ENCODE results near the gene NFE2L1.

NFE2L1 gene

DNA sequence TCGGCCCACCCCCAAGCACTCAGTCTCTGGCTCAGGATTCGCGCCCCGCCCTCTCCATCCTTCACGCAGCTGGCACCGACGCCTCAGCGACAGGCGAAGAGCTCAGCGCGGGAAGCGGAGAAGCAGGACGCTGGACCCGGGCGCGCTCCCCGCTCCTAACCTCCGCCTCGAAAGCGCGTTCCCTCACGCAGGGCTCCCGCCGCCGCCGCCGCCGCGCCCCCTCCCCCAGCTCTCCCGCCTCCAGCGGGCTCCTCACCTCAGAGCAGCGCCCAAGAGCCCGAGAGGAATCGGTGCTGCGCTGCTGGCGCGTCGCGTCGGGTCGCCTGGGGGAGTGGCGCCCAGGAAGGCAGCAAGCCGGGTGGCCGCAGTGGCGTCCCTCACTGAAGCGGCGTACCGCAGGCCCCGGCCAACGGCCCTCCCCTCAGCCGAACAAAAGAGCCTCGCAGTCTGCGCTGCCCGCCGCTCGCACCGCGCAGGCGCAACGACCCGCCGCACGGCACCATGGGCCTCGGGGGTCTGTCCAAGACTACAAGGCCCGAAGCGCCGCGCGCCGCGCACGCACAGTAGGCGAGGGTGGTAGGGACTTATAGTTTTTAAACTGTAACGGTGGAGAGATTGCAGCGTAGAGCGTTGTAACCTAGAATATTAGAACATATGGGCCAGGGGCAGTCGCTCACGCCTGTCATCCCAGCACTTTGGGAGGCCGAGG is 53.0 kb downstream of the NFE2L1 start, which contains the start of gene CBX1:
TSS of gene CBX1 (minus strand) at position 467 of the 709 bp plus-strand sequence. CDS start 24,474 bp downstream, outside the sequence.
- in situ Hi-C loops (cut with MboI; ENCODE audit: low sequenced_read_pairs, unreplicated experiment) = no loop called here
- peak; percentile 94 for DNase-seq (ENCODE audit: low spot score)
- TF ChIP-seq, protein P1, sequence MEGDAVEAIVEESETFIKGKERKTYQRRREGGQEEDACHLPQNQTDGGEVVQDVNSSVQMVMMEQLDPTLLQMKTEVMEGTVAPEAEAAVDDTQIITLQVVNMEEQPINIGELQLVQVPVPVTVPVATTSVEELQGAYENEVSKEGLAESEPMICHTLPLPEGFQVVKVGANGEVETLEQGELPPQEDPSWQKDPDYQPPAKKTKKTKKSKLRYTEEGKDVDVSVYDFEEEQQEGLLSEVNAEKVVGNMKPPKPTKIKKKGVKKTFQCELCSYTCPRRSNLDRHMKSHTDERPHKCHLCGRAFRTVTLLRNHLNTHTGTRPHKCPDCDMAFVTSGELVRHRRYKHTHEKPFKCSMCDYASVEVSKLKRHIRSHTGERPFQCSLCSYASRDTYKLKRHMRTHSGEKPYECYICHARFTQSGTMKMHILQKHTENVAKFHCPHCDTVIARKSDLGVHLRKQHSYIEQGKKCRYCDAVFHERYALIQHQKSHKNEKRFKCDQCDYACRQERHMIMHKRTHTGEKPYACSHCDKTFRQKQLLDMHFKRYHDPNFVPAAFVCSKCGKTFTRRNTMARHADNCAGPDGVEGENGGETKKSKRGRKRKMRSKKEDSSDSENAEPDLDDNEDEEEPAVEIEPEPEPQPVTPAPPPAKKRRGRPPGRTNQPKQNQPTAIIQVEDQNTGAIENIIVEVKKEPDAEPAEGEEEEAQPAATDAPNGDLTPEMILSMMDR (IDR thresholded peaks at IDR 0.05; ENCODE audit: borderline replicate concordance, control extremely low read depth, extremely low read depth, insufficient read depth, missing control alignments) = no peak

DNA sequence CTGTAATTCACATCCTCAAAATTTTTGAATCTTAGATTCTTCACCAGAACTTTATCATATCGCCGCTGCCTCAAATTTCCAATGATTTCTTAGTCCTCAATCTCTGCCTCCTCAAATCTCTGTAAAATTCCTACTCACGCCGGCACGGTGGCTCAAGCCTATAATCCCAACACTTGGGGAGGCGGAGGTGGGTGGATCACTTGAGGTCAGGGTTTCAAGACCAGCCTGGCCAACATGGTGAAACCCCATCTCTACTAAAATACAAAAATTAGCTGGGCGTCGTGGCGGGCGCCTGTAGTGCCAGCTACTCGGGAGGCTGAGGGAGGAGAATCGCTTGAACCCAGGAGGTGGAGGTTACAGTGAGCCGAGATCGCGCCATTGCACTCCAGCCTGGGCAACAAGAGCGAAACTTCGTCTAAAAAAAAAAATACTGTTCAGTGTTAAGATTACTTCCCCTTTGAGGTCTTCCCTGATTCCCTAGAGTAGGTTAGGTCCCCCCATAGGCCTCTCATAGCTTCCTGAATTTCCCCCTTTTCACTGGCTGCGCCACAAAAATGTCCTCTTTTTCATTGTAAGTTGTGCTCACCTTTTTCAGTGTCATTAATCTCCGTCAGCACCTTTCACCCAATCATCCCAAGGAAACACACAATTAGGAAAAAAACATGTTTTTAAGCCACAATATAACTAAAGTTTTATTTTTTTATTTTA is 54.0 kb downstream of the NFE2L1 start:
- in situ Hi-C loops (cut with MboI; ENCODE audit: low sequenced_read_pairs, unreplicated experiment) = no loop called here
- no peak for DNase-seq (ENCODE audit: low spot score)
- TF ChIP-seq, protein P1 (IDR thresholded peaks at IDR 0.05; ENCODE audit: borderline replicate concordance, control extremely low read depth, extremely low read depth, insufficient read depth, missing control alignments) = no peak

DNA sequence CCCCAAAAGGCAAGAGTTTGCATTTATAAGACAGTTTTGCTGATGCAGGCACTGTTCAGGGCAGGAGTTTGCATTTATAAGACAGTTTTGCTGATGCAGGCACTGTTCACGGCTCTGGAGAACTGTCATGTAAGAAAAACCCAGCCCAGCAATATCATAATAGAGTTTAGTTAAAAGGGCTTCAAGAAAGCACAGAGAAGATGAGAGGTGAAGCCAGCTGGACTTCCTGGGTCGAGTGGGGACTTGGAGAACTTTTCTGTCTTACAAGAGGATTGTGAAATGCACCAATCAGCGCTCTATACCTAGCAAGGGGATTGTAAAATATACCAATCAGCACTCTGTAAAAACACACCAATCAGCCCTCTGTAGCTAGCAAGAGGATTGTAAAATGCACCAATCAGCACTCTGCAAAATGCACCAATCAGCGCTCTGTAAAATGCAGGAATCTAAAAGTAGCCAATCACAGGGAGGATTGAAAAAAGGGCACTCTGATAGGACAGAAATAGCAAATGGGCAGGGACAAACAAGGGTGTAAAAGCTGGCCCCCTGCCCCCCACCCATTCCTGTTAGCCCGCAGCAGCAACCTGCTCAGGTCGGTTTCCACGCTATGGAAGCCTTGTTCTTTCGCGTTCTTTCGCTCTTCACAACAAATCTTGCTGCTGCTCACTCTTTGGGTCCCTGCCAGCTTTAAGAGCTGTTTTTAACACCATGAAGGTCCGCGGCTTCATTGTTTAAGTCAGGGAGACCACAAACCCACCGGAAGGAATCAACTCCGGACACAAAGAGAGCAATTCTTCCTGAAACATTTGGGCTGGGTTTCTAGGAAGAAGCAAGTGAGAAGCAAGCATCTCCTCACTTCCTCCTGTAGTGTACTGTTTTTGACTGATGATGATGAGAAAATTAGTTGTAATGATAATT is 54.9 kb downstream of the NFE2L1 start:
- in situ Hi-C loops (cut with MboI; ENCODE audit: low sequenced_read_pairs, unreplicated experiment) = no loop called here
- TF ChIP-seq, protein P1 (IDR thresholded peaks at IDR 0.05; ENCODE audit: borderline replicate concordance, control extremely low read depth, extremely low read depth, insufficient read depth, missing control alignments) = no peak
- DNase-seq (ENCODE audit: low spot score) = no peak

DNA sequence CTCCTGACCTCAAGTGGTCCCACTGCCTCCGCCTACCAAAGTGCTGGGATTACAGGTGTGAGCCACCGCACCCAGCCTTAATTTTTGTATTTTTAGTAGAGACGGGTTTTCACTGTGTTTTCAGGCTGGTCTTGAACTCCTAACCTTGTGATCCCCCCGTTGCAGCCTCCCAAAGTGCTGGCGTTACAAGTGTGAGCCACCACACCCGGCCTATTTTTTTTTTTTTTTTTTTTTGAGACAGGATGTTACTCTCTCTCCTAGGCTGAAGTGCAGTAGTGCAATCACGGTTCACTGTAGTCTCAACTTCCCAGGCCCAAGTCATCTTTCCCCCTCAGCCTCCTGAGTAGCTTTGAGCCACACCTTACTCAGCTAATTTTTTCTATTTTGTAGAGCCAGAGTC is 56.3 kb downstream of the NFE2L1 start:
- TF ChIP-seq, protein P1 (IDR thresholded peaks at IDR 0.05; ENCODE audit: borderline replicate concordance, control extremely low read depth, extremely low read depth, insufficient read depth, missing control alignments) = no peak
- in situ Hi-C loops (cut with MboI; ENCODE audit: low sequenced_read_pairs, unreplicated experiment) = no loop called here
- DNase-seq (ENCODE audit: low spot score) = no peak

DNA sequence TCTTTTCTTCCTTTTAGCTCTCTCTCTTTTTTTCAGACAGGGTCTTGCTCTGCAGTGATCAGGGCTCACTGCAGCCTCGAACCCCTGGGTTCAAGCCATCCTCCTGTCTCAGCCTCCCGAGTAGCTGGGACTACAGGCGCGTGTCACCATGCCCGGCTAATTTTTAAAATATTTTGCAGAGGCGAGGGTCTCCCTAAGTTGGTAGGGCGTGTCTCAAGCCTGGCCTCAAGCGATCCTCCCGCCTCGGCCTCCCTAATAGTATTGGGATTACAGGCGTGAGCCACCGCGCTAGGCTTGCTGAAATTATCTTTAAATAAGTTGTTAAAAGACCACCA is 58.6 kb downstream of the NFE2L1 start:
- in situ Hi-C loops (cut with MboI; ENCODE audit: low sequenced_read_pairs, unreplicated experiment) = no loop called here
- no peak for DNase-seq (ENCODE audit: low spot score)

More for the DNA sequence above, 58.6 kb downstream of the NFE2L1 start:
- TF ChIP-seq, protein P1 (IDR thresholded peaks at IDR 0.05; ENCODE audit: borderline replicate concordance, control extremely low read depth, extremely low read depth, insufficient read depth, missing control alignments) = no peak
